Bronchial epithelial cell (primary cell): Measurements from ENCODE around the gene EEIG1. TPM values are rescaled to one million over a fixed set of nuclear protein-coding genes. Genes with fewer than 3 reads are reported as not detected.
A peak's percentile ranks its signal among the peaks of the same experiment; 100 is the strongest.

Experiments
- DNase-seq: peaks from one replicate; pipeline ENCODE4 v3.0.0-alpha.2; 2010; ENCODE audit warnings: low read depth
- FAIRE-seq: peaks from 2 replicates; lab custom pipeline; 2011; peaks lifted over from hg19 to GRCh38; lab: Jason Lieb, UNC
- H3K27me3 ChIP-seq: 2 replicates; pipeline ENCODE4 v1.5.1; 2011; ENCODE audit warnings: low read length; ENCODE audit not compliant: control insufficient read depth, insufficient read depth
- H3K36me3 ChIP-seq: 2 replicates; pipeline ENCODE4 v1.5.1; 2011; ENCODE audit warnings: low read length; ENCODE audit not compliant: control insufficient read depth, insufficient read depth
- H3K4me3 ChIP-seq: 2 replicates; pipeline ENCODE4 v1.5.1; 2011; ENCODE audit warnings: mild to moderate bottlenecking, low read depth, low read length, control low read depth
- CTCF ChIP-seq: IDR thresholded peaks from 2 replicates; pipeline ENCODE4 v1.5.1; 2011; ENCODE audit warnings: mild to moderate bottlenecking, moderate library complexity, low read length, control low read depth, inconsistent platforms; ENCODE audit not compliant: insufficient read depth, severe bottlenecking
- total RNA-seq: library from RNA; depleted of rRNA; stranded (reverse); fragments of >200 nt; gene quantifications from 2 replicates; pipeline ENCODE4 v1.2.1, GENCODE V29; 2014

Gene EEIG1
- total RNA-seq, 1 donor from 2014 or later: 7.4 TPM

- no peaks in the 10 kb centered on the region for H3K36me3 ChIP-seq
- TF ChIP-seq CTCF: no peak
- FAIRE-seq (no peak), DNase-seq (no peak)
- no peak overlapping the region for H3K4me3 ChIP-seq
- no peaks in the 10 kb centered on the region for H3K27me3 ChIP-seq
Measured at GRCh38 chr9:127989094-127989493, 8.3 kb upstream of the EEIG1 start.

GRCh38 chr9:127987103-127987614, 6.4 kb upstream of the EEIG1 start:
- FAIRE-seq: no peak
- peak; percentile 67 for DNase-seq
- no peak overlapping the region for H3K4me3 ChIP-seq
- no peak for TF ChIP-seq CTCF
- no peaks in the 10 kb centered on the region for H3K27me3 ChIP-seq
- no peaks in the 10 kb centered on the region for H3K36me3 ChIP-seq

- TF ChIP-seq CTCF: no peak
- Histone ChIP-seq H3K27me3 (no peaks in the 10 kb centered on the region), H3K36me3 (no peaks in the 10 kb centered on the region), H3K4me3 (no peak overlapping the region)
- DNase-seq (no peak), FAIRE-seq (no peak)
Measured at GRCh38 chr9:127985011-127985410, 4.2 kb upstream of the EEIG1 start.

- Histone ChIP-seq H3K4me3 (no peak overlapping the region), H3K27me3 (no peaks in the 10 kb centered on the region), H3K36me3 (no peaks in the 10 kb centered on the region)
- DNase-seq (no peak), FAIRE-seq (no peak)
- no peak for TF ChIP-seq CTCF
Measured at GRCh38 chr9:127983847-127984289, 3.1 kb upstream of the EEIG1 start.

GRCh38 chr9:127982912-127983311, 2.1 kb upstream of the EEIG1 start:
- H3K27me3 ChIP-seq: no peaks in the 10 kb centered on the region
- no peak for DNase-seq
- FAIRE-seq: no peak
- H3K36me3 ChIP-seq: no peaks in the 10 kb centered on the region
- TF ChIP-seq CTCF: no peak
- no peak overlapping the region for H3K4me3 ChIP-seq

- Histone ChIP-seq H3K36me3 (no peaks in the 10 kb centered on the region), H3K27me3 (no peaks in the 10 kb centered on the region), H3K4me3 (peak overlapping the region; percentile 81)
- no peak for DNase-seq
- no peak for TF ChIP-seq CTCF
- no peak for FAIRE-seq
Measured at GRCh38 chr9:127981559-127982121, 851 bp upstream of the EEIG1 start.
